ENCODE data around the gene DXO. TPM values are rescaled to one million over a fixed set of nuclear protein-coding genes. Genes with fewer than 3 reads are reported as not detected.

Gene DXO
- total and polyA plus RNA-seq, 2 of the 13 experiments (the other 11 are each of a cell fraction or from before 2014, with no cell fraction given), result 18.6 to 26.2 TPM

- TF ChIP-seq ZNF770 (CRISPR knock-in tag; IDR thresholded peaks at IDR 0.05) (no peak), ESRRA (CRISPR knock-in tag; IDR thresholded peaks at IDR 0.05; ENCODE audit: low read depth) (no peak), ERF (CRISPR knock-in tag; IDR thresholded peaks at IDR 0.05) (no peak), CREM (IDR thresholded peaks at IDR 0.05) (no peak), CREM (CRISPR knock-in tag; IDR thresholded peaks at IDR 0.05) (0 out of 2 replicates have a peak, but pooled peaks have one; percentile 79), PRDM10 (CRISPR knock-in tag; IDR thresholded peaks at IDR 0.05; ENCODE audit: low read depth) (no peak), ZBTB7B (CRISPR knock-in tag; IDR thresholded peaks at IDR 0.05) (peak; percentile 17; the same call in 1 of the 2 replicates), AHDC1 (CRISPR knock-in tag; IDR thresholded peaks at IDR 0.05; ENCODE audit: borderline replicate concordance) (0 out of 2 replicates have a peak, but pooled peaks have one; percentile 6), THAP7 (CRISPR knock-in tag; IDR thresholded peaks at IDR 0.05) (peak; percentile 81), ZNF446 (CRISPR knock-in tag; IDR thresholded peaks at IDR 0.05) (no peak), AKAP8 (CRISPR knock-in tag; IDR thresholded peaks at IDR 0.05) (peak; percentile 88; the same call in 1 of the 2 replicates), PAF1 (CRISPR knock-in tag; IDR thresholded peaks at IDR 0.05) (peak; percentile 70)
Observed at GRCh38 chr6:31971279-31971992, 502 bp downstream of the DXO start (continued).

All from HepG2 (cell line).